RWPE1 (cell line): ENCODE data around the gene PLEKHG4B.
A peak's percentile ranks its signal among the peaks of the same experiment; 100 is the strongest.
"Not testable (repeated sequence)": the region's sequence is repeated elsewhere in the genome, so short reads cannot be mapped to it uniquely, and the experiment has no call there.

Experiments
- CTCF ChIA-PET: fragments of 350-600 bp; sonication (Branson Sonifier 250); formaldehyde crosslinking; extraction: SDS; loops from one replicate; lab custom pipeline; 2021; lab: Yijun Ruan, JAX
- POLR2A ChIA-PET: fragments of 400-600 bp; formaldehyde crosslinking; extraction: SDS; loops from one replicate; lab custom pipeline; 2020; ENCODE audit warnings: antibody characterized with exemption; ENCODE audit not compliant: low non-redundant PET; lab: Yijun Ruan, JAX
- DNase-seq: peaks from one replicate; pipeline ENCODE4 v3.0.0; 2012; ENCODE audit warnings: low spot score
- H3K27ac ChIP-seq: fragments of 450-650 bp; 2 replicates; pipeline ENCODE4 v1.5.1; 2017
- CTCF ChIP-seq: fragments of 450-650 bp; conservative IDR thresholded peaks from 2 replicates; pipeline ENCODE4 v1.5.1; 2017; ENCODE audit warnings: low read depth, mild to moderate bottlenecking

Gene PLEKHG4B

GRCh38 chr5:219991-220390, 128.0 kb downstream of the PLEKHG4B start:
- DNase-seq = no peak
- ChIA-PET CTCF (interaction anchor here (0.5 to 0.9 kb wide), 3 partner anchors 28 to 302 kb away, joined by 3 to 5 read pairs (median 4); no protein-coding TSS in a partner anchor), POLR2A (no interaction called here)
- no peak for TF ChIP-seq CTCF
- H3K27ac ChIP-seq = no peak overlapping the region

GRCh38 chr5:222951-223715, 131.2 kb downstream of the PLEKHG4B start:
- DNase-seq, POLR2A ChIA-PET: not testable (repeated sequence)
- peak overlapping the region; percentile 13; the same call in 1 of the 2 replicates for H3K27ac ChIP-seq
- CTCF ChIA-PET = interaction anchor here (0.6 kb wide), 1 partner anchor 46 kb away, joined by 3 read pairs; no protein-coding TSS in a partner anchor

- ChIA-PET POLR2A (no interaction called here), CTCF (no interaction called here)
- H3K27ac ChIP-seq = no peak overlapping the region
- no peak for TF ChIP-seq CTCF
- DNase-seq = no peak
Observed at GRCh38 chr5:223791-224190, 131.8 kb downstream of the PLEKHG4B start.

GRCh38 chr5:225334-225733, 133.4 kb downstream of the PLEKHG4B start:
- ChIA-PET CTCF (no interaction called here), POLR2A (no interaction called here)
- DNase-seq = no peak
- TF ChIP-seq CTCF = no peak
- no peak overlapping the region for H3K27ac ChIP-seq

DNA sequence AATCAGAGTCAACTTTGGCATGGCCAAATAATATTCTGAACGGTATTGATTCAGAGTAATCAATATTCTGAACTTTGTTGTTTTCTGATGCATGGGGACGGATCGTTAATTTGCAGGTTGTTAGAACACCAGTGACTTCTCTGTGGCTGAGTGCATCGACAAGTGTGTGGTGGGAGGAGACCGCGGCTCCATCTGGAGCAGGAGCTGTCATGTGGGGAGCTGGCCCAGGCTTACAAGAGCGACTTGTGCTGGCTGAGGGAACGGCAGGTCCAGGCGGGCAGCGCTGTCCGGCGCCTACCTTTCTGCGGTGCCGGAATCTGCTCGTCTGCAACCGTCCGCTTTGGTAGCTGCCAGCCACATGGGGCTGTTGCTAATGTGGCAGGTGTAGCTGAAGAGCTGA, 135.4 kb downstream of the PLEKHG4B start:
- H3K27ac ChIP-seq, POLR2A ChIA-PET, DNase-seq, CTCF ChIA-PET: not testable (repeated sequence)

GRCh38 chr5:228886-229285, 136.9 kb downstream of the PLEKHG4B start:
- DNase-seq = no peak
- ChIA-PET POLR2A (no interaction called here), CTCF (no interaction called here)
- TF ChIP-seq CTCF = no peak
- no peak overlapping the region for H3K27ac ChIP-seq

- H3K27ac ChIP-seq = no peak overlapping the region
- no peak for DNase-seq
- ChIA-PET CTCF (no interaction called here), POLR2A (no interaction called here)
- no peak for TF ChIP-seq CTCF
Observed at GRCh38 chr5:230711-231110, 138.7 kb downstream of the PLEKHG4B start.
